ENCODE data around the gene XYLT2.

- no peak for TF ChIP-seq POLR2A (IDR thresholded peaks at IDR 0.05; ENCODE audit: low read depth, low read length)
- TF ChIP-seq POU2F2 (IDR thresholded peaks at IDR 0.05; ENCODE audit: low read depth, low read length), result no peak
- no peak for TF ChIP-seq POLR2AphosphoS5 (IDR thresholded peaks at IDR 0.05; ENCODE audit: low read depth, low read length)
- no peak for TF ChIP-seq SPI1 (IDR thresholded peaks at IDR 0.05; ENCODE audit: low read depth, low read length)
- TF ChIP-seq TAF1 (IDR thresholded peaks at IDR 0.05; ENCODE audit: low read depth, low read length), result no peak
Measured at GRCh38 chr17:50332196-50332595, 13.7 kb upstream of the XYLT2 start.

Measured in GM12891 (cell line).